Left renal cortex interstitium (tissue), 4 donors: ENCODE measurements around the gene PMP22. TPM values are rescaled to one million over a fixed set of nuclear protein-coding genes. Genes with fewer than 3 reads are reported as not detected.
"Not testable (repeated sequence)": the region's sequence is repeated elsewhere in the genome, so short reads cannot be mapped to it uniquely, and the experiment has no call there.

ENCODE experiments used
- DNase-seq, 4 donors: peaks; one replicate each; pipeline ENCODE4 v3.0.0-alpha.2; 2013; ENCODE audit warnings: low read depth in 4 of 4, low spot score in 2 of 4, missing footprints in 1 of 4
- polyA plus RNA-seq, 4 donors: library from polyadenylated mRNA; unstranded; fragments of 120-200 nt; gene quantifications; one replicate each; pipeline ENCODE4 v1.2.1, GENCODE V29; 2013; ENCODE audit not compliant: insufficient read length in 4 of 4

PMP22 gene
- polyA plus RNA-seq, 4 donors, result 56.6 to 66.5 (median 60.8) TPM

GRCh38 chr17:15220785-15221184, 44.3 kb downstream of the PMP22 start:
- no peak for DNase-seq

DNA sequence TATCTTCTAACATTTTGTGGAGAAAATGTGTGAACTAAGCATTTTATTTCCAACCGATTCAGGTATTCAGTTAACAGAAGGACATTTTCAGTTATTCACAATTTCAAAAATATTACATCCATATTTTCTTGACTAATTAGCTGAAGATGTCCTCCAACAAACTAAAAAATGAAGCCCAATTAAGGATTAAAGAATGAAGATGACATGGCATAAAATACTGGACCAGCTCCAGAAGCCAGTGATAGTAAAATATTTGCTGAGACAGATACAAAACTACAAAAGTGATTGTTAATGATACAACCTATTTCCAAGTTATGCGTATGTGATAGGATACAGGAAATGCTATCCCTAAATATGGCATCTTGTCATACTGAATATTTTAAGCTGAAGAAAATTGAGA, 48.6 kb downstream of the PMP22 start:
- no peak for DNase-seq

- DNase-seq, result no peak
These were observed 51.6 kb downstream of the PMP22 start for GRCh38 chr17:15213381-15214087.

DNA sequence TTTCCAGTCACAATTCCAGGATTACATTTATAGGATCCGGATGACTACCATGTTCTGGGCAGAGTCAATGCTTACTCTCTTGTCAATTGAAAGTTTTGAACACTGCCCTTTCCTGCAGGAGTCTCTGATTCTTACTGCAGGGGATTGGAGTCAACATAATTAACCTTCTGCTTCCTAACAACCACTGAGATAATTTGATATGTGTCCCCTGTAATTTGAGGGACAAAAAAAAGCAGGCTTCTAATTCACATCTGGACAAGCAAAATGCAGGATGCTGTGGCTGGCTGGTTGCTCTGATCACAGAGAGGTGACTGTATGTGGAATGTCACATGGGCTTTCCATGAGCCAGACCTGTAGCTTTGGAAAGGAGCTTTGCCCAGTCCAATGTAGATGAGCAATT, 54.9 kb downstream of the PMP22 start:
- no peak for DNase-seq

DNA sequence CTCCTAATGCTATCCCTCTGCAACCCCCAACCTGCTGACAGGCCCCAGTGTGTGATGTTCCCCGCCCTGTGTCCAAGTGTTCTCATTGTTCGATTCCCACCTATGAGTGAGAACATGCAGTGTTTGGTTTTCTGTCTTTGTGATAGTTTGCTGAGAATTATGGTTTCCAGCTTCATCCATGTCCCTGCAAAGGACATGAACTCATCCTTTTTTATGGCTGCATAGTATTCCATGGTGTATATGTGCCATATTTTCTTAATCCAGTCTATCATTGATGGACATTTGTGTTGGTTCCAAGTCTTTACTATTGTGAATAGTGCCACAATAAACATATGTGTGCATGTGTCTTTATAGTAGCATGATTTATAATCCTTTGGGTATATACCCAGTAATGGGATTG, 62.1 kb downstream of the PMP22 start:
- DNase-seq, result not testable (repeated sequence)

DNA sequence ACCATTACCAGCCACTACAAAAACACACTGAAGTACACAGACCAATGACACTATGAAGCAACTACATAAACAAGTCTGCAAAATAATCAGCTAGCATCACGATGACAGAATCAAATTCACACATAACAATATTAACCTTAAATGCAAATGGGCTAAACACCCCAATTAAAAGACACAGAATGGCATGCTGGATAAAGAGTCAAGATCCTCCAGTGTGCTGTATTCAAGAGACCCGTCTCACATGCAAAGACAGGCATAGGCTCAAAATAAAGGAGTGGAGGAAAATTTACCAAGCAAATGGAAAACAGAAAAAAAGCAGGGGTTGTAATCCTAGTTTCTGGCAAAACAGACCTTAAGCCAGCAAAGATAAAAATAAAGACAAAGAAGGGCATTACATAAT, 64.6 kb downstream of the PMP22 start:
- DNase-seq, result not testable (repeated sequence)

- no peak for DNase-seq
These were observed 67.9 kb downstream of the PMP22 start for GRCh38 chr17:15197229-15197628.

GRCh38 chr17:15194859-15195277, 70.3 kb downstream of the PMP22 start:
- no peak for DNase-seq

DNA sequence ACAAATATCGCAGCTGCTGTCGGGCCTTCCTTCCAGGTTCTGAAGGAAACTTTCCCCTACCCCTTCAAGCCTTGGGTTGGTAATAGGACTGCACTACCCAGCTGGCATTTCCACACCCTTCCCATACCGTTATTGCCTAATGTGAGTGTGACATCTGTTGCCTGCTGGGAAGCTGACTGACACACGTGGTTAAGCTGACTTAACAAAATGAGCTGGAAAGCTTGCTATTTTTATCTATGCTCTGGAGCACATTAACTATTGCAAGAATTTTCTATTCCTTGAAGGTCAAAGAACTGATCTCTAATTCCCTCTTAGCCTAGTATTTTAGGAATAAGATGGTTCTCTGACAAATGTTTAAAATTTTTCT, 79.5 kb downstream of the PMP22 start:
- DNase-seq, result no peak

- DNase-seq, result no peak
These were observed 80.1 kb downstream of the PMP22 start for GRCh38 chr17:15184872-15185624.

DNA sequence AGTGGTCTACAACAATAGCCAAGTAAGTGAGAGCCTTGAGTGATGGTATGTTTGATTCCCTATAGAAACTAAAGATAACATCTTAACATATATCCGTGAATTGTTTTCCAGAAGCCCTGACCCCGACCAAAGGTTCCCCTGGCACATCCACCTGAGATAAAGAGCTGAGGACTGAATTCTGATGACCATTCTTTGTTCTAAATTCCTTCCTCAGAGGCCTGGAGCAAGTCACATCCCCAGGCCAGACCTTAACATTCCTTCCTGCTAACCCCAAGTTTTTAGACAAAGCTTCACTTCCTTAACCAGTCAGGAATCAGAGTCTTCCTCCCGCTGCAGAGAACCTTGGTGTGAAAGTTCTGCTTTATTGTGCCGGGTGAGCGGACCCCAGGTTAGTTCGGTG, 83.3 kb downstream of the PMP22 start:
- DNase-seq, result no peak

DNA sequence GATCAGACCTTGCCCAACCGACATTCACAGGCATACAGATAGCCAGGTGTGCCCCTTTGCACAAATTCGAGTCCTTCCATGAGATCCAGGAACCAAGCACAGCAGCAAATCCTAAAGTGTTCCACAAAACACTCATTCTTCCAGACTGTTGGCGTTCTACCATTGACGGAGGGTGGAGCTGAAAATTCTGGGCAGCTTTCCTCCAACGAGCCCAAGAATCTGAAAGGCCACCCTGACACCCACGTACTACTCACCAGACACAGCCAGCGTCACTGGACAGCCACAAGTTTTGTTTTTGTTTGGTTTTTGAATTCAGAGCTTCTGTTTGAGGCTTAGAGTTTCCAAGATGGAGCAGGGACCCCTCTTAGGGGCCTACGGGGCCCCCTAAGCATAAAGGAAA, 83.8 kb downstream of the PMP22 start:
- DNase-seq, result no peak

DNA sequence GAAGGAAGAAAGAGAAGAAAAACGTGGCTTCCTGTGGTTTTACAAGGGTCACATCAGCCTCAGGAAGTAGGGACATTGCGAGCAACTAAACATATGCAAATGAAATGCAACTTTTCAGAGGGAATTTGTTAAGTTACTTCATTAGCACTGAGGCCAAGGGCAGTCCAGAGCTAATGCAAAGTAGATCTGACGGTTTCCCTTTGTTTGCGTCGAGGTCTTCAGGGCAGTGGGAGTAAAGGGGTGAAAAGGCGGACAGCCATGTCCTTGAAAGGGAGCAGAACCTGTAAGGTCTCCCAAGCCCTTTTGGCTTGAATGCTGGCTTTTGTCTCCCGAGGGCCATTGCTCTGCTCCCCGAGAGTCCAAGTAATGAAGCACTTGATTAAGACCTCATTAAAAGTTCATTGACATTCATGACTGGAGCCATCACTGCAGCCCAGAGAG, 85.0 kb downstream of the PMP22 start:
- no peak for DNase-seq

Other genes with a start within 250 kb of the PMP22 start
- gene TEKT3, start 76.3 kb upstream of the PMP22 start, polyA plus RNA-seq, result 1 to 10 TPM in 3 of 4 donors, under 1 TPM in 1; 0.95 to 2.3 (median 1.5) TPM
- 10 to 100 TPM in 2 of 4 donors, 1 to 10 TPM in 2; 1.9 to 19.3 (median 6.2) TPM for gene CDRT4, start 202.3 kb upstream of the PMP22 start, polyA plus RNA-seq